Measurements from ENCODE around the gene GSK3B.

GSK3B gene

DNA sequence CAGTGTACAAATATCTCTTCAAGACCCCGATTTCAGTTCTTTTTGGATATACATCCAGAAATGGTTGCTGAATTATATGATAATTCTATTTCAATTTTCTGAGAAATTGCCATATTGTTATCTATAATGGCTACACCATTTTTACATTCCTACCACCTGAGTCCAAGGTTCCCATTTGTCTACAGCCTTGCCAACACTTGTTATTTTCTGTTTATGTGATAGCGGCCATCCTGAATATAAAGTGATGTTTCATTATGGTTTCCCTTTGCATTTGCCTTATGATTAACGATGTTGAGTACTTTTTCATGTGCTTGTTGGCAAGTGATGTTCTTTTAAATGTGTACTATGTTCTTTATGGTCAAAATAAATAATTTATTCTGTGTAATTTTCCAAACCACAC, 303.9 kb downstream of the GSK3B start:
- no peak overlapping the region for H3K4me3 Mint-ChIP-seq

DNA sequence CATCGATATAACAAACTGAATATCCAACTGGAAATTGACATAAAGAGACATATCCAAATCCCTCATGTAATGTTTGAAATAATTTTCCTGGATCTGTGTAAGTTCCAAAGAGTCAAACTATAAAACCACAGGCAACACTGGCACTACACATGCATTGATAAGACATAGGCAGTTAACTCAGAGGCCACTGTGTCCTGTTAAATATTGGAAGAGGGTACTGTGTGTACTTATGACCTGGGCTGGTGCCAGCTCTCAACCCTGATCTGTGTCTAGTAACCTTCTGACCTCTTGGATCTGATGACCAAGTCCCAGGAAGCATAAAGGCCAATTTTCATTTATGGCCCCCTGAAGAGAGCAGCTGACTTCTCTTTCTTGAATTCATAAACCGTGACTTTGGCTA, 307.8 kb downstream of the GSK3B start:
- Mint-ChIP-seq H3K4me3 (no peak overlapping the region), H3K27ac (no peak overlapping the region), H3K27me3 (ENCODE audit: low read depth, poor library complexity) (peaks cover 4% of the 10 kb centered on the region)

More for the DNA sequence above, 303.9 kb downstream of the GSK3B start:
- Mint-ChIP-seq H3K27ac (no peak overlapping the region), H3K36me3 (ENCODE audit: low read depth) (no peaks in the 10 kb centered on the region), H3K9me3 (peaks cover 4% of the 10 kb centered on the region), H3K4me1 (peaks cover 6% of the 10 kb centered on the region), H3K27me3 (ENCODE audit: low read depth, poor library complexity) (peaks cover 7% of the 10 kb centered on the region)
- TF ChIP-seq, protein P1, sequence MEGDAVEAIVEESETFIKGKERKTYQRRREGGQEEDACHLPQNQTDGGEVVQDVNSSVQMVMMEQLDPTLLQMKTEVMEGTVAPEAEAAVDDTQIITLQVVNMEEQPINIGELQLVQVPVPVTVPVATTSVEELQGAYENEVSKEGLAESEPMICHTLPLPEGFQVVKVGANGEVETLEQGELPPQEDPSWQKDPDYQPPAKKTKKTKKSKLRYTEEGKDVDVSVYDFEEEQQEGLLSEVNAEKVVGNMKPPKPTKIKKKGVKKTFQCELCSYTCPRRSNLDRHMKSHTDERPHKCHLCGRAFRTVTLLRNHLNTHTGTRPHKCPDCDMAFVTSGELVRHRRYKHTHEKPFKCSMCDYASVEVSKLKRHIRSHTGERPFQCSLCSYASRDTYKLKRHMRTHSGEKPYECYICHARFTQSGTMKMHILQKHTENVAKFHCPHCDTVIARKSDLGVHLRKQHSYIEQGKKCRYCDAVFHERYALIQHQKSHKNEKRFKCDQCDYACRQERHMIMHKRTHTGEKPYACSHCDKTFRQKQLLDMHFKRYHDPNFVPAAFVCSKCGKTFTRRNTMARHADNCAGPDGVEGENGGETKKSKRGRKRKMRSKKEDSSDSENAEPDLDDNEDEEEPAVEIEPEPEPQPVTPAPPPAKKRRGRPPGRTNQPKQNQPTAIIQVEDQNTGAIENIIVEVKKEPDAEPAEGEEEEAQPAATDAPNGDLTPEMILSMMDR (IDR thresholded peaks at IDR 0.05) = no peak
- no peak for DNase-seq

DNA sequence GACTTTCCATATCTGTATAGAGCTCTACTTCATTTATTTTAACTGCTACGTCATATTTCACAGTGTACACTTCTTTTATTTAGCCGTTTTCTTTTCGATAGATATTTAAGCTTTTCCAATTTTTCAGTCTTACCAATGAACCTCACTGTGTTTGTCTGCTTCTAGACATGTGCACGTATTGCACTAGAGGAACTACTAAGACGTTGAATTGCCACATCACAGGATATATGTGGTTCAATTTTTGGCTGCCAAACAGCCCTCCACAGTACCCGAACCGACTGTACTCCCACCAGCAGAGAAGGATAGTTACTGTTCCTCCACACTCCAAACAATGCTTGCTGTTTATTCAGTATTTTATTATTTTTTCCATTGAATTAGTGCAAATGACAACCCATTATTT, 310.4 kb downstream of the GSK3B start:
- TF ChIP-seq, protein P1 (IDR thresholded peaks at IDR 0.05) = no peak
- DNase-seq = no peak
- H3K4me1 Mint-ChIP-seq = peaks cover 20% of the 10 kb centered on the region
- no peaks in the 10 kb centered on the region for H3K27me3 Mint-ChIP-seq (ENCODE audit: low read depth, poor library complexity)
- no peaks in the 10 kb centered on the region for H3K9me3 Mint-ChIP-seq
- no peaks in the 10 kb centered on the region for H3K36me3 Mint-ChIP-seq (ENCODE audit: low read depth)
- no peak overlapping the region for H3K4me3 Mint-ChIP-seq
- H3K27ac Mint-ChIP-seq = peak overlapping the region; percentile 10

More for the DNA sequence above, 307.8 kb downstream of the GSK3B start:
- no peaks in the 10 kb centered on the region for H3K36me3 Mint-ChIP-seq (ENCODE audit: low read depth)
- H3K4me1 Mint-ChIP-seq = peaks cover 3% of the 10 kb centered on the region
- TF ChIP-seq, protein P1 (IDR thresholded peaks at IDR 0.05) = no peak
- no peak for DNase-seq
- H3K9me3 Mint-ChIP-seq = peaks cover 4% of the 10 kb centered on the region

DNA sequence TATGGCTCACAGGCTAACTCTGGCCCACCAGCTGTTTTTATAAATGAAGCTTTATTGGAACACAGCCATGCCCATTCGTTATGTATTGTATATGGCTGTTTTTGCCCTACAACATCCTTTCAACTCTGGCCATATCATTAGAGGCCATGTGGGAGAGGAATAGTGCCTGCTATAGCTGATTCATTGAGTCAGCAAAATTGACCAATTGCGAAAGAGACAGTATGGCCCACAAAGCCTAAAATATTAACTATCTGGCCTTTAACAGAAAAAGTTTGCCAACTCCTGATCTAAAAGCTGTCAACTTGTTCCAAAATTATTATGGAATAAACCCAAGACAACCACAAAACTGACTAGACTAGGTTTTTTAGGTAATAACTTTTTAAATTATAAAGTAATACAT, 311.0 kb downstream of the GSK3B start:
- Mint-ChIP-seq H3K4me3 (no peak overlapping the region), H3K9me3 (no peaks in the 10 kb centered on the region), H3K4me1 (peaks cover 20% of the 10 kb centered on the region), H3K36me3 (ENCODE audit: low read depth) (no peaks in the 10 kb centered on the region), H3K27ac (no peak overlapping the region), H3K27me3 (ENCODE audit: low read depth, poor library complexity) (no peaks in the 10 kb centered on the region)
- TF ChIP-seq, protein P1 (IDR thresholded peaks at IDR 0.05) = no peak
- no peak for DNase-seq

DNA sequence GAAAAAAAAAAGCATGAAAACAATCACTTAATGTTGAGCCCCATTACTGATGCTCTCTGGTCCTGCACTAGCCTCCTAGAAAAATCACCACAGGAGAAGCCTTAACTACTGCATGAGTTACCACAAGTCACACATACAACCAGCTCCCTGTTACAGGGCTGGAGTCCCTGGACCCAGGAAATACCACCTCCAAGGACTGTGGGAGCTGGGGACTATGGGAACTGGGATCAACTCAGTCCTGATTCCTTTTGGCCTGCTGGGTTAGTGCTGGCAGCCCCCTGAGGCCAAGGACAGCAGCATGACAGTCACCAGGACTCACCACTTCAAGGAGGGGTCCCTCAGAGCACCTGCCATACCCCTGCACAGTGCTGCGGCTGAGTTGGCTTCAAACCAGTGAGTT, 311.8 kb downstream of the GSK3B start:
- no peak for DNase-seq
- Mint-ChIP-seq H3K4me1 (peaks cover 20% of the 10 kb centered on the region), H3K27me3 (ENCODE audit: low read depth, poor library complexity) (no peaks in the 10 kb centered on the region), H3K4me3 (no peak overlapping the region), H3K27ac (no peak overlapping the region), H3K36me3 (ENCODE audit: low read depth) (no peaks in the 10 kb centered on the region), H3K9me3 (peaks cover under 1% of the 10 kb centered on the region)
- TF ChIP-seq, protein P1 (IDR thresholded peaks at IDR 0.05) = no peak

DNA sequence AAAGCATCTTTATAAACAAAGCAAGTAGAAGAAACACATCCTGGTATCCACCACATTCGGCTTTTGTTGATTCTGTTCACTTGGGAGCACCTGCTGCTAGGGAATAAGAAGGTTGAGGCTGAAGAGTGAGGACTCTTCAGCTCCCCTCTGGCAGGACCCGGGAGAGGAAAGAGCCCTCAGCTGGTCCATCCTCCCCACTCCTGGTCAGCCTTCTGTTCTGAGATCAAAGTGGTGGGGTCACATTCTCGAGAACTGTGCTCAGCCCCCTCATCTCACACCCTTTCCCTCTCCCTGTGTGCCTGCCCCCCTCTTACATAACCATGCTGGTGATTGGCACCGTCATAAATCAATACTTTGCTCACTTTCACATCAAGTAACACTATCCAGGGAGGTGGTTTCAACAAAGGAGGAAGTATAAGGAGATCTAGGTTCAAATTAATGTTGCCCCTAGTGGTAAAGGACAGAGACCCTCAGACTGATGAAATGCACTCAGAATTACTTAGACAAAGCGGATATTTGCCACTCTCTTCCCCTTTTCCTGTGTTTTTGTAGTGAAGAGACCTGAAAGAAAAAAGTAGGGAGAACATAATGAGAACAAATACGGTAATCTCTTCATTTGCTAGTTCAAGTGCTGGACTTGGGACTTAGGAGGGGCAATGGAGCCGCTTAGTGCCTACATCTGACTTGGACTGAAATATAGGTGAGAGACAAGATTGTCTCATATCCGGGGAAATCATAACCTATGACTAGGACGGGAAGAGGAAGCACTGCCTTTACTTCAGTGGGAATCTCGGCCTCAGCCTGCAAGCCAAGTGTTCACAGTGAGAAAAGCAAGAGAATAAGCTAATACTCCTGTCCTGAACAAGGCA, 312.7 kb downstream of the GSK3B start, which contains the start of gene NR1I2:
Gene NR1I2, plus strand, starts transcription at position 772 of the 869 bp plus-strand sequence.
- no peaks in the 10 kb centered on the region for H3K27me3 Mint-ChIP-seq (ENCODE audit: low read depth, poor library complexity)
- no peak for DNase-seq
- peaks cover 6% of the 10 kb centered on the region for H3K9me3 Mint-ChIP-seq
- TF ChIP-seq, protein P1 (IDR thresholded peaks at IDR 0.05) = no peak
- H3K27ac Mint-ChIP-seq = peak within 1 kb of the TSS; percentile 12
- H3K36me3 Mint-ChIP-seq (ENCODE audit: low read depth) = peaks cover under 1% of the 10 kb centered on the region
- no peak within 1 kb of the TSS for H3K4me3 Mint-ChIP-seq
- H3K4me1 Mint-ChIP-seq = peaks cover 20% of the 10 kb centered on the region
